HG03097 (cell line): Measurements from ENCODE around the gene BORCS8.
"Not testable (repeated sequence)": the region's sequence is repeated elsewhere in the genome, so short reads cannot be mapped to it uniquely, and the experiment has no call there.

ENCODE experiments used
- ATAC-seq: cut with Tn5 transposase; IDR thresholded peaks from one replicate; pipeline ENCODE4 v1.9.1; 2021; ENCODE audit not compliant: unreplicated experiment, low FRiP score

Gene BORCS8

GRCh38 chr19:19154768-19155494 is 37.0 kb downstream of the BORCS8 start:
- no peak for ATAC-seq

- no peak for ATAC-seq
Observed at GRCh38 chr19:19152668-19153384, 39.1 kb downstream of the BORCS8 start.

DNA sequence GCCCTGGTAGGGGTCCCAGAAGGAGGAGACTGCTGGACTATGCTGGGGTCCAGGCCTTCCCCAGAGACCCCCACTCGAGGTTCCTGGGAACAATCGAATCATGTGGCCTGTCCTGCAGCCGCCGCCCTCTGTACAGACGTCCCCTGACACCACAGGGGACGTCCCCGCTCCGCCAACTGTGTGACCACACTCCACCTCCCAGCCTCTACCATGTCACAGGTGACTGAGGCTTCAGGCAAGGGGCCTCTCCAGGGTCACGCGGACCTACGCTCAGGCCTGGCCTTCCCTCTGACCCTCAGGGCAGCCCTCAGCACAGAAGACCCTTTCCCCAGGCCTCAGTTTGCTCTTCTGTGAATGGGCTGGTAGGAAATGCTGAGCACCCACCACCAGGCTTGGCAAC is 40.5 kb downstream of the BORCS8 start:
- ATAC-seq: no peak

DNA sequence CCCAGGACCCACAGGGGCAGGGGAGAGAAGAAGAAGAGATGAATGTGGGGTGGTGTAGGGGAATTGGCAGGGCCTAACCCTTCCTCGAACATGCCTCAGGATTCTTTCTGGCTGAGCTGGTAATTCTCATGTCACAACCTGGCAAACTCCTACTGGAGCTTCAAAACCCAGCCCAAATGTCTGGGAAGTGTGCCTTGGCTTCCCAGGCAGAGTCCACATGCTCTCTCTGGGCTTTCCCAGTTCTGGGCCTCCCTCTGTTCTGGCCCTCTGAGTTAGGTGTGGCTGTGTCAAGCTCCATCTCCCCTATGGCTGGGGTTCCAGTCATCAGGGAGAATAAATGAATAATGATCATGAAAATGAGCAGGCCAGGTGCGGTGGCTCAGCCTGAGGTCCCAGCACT is 42.5 kb downstream of the BORCS8 start:
- no peak for ATAC-seq

DNA sequence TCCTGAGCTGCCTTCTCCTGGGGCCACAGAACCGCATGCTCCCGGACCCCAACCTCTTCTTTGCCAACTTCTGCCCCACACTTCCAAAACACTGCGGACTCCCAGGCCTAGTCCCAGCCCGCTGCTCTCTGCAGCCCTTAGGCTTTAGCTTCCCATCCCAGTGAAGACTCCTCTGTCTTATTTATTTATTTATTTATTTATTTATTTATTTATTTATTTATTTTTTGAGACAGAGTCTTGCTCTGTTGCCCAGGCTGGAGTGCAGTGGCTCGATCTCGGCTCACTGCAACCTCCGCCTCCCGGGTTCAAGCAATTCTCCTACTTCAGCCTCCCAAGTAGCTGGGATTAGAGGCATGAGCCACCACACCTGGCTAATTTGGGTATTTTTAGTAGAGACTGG is 43.4 kb downstream of the BORCS8 start:
- ATAC-seq: not testable (repeated sequence)

DNA sequence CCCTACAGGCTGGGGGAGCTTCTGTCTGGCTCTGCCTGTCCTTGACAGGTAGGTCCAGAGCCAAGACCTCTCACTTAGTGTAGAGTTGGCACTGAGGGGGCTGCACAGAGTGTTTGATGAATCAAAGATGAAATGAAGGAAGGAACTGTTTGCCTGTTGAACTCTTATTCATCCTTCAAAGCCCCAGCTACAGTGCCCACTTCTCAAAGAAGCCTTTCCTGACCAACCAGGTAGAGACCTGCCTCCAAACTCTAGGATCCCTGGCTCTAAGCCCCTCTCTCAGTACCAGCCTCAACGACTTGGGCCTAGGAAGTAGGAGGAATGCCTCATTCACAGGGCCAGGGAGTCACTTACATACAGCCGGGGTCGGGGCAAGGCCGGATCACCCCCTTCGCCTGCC is 44.6 kb downstream of the BORCS8 start:
- no peak for ATAC-seq

DNA sequence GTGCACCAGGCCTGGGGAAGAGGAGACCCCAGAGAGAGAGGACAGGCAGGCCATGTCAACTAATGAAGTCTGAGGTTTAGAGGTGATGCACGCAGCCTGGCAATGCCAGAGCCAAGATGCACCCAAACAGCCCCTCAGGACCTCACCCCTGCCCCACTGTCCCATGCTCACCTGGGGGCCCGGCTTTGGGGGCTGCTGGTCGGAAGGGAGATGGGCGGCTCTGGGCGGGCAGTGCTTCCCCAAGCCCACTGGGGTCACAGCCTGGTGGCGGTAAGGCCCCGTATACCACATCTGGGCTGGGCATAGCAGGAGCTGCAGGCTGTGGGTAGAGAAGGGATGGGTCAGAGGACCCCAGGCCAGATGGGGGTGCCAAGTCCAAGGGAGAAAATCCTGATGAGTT is 45.1 kb downstream of the BORCS8 start:
- no peak for ATAC-seq

- no peak for ATAC-seq
Observed at GRCh38 chr19:19145684-19146608, 46.0 kb downstream of the BORCS8 start.

DNA sequence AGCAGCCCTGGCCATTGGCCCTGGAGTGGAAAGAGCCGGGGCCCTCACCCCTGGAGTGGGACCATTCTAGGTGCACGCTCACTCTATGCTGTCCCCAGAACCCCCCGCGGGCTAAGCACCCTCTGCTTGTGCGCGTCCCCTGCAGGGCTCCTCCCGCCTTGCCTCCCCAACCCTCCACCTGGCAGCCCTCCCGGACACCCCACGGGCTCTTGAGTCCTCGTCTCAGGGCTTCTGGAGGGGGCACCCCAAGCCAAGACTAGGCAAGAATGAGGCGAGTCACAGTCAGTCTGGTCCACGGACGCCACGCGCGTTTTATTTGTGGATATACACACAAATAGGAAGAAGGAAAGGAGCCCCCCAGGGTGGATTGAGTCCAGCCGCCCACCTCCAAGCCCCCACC is 46.7 kb downstream of the BORCS8 start:
- ATAC-seq: no peak

DNA sequence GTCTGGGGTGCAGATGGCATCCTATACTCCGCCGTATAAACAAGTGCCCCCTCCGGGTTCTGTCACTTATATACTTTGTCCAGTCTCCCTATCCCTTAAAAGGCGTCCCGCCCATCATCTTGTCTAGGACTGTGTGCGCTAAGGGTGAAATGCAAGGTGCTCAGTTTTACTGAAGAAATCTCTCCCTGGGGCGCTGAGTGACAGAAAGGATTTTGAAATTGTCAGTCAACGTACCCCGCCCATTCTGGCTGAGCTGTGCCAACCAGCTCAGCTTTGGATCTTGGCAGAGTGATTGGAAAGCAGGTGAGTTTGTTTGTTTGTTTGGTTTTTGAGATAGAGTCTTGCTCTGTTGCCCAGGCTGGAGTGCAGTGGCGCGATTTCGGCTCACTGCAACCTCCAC is 49.6 kb downstream of the BORCS8 start:
- ATAC-seq: no peak

DNA sequence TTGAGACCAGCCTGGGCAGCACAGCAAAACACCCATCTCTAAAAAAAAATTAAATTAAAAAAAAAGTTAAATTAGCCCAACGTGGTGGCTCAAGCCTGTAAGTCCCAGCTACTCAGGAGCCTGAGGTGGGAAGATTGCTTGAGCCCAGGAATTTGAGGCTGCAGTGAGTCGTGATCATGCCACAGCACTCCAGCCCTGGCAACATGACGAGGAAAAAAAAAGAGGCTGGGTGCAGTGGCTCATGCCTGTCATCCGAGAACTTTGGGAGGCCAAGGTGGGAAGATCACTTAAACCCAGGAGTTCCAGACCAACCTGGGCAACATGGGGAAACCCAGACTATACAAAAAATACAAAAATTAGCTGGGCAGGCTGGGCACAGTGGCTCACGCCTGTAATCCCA is 51.5 kb downstream of the BORCS8 start:
- no peak for ATAC-seq

DNA sequence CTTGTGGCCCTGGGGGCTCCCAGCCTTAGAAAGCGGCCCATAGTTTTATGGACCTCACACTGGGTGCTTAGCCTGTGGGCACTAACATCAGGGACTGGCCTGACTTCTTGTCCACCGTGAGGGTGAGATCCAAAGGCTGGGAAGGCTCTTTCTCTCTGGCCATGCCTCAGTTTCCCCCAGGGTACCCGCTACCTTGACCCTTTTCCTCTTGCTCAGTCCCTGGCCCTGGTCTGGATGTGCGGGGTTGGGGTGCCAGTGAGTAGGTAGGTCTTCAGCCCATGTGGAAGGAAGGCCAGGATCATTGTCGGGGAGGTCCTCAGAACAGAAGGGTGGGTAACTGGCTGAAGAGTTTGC is 52.1 kb downstream of the BORCS8 start:
- no peak for ATAC-seq

DNA sequence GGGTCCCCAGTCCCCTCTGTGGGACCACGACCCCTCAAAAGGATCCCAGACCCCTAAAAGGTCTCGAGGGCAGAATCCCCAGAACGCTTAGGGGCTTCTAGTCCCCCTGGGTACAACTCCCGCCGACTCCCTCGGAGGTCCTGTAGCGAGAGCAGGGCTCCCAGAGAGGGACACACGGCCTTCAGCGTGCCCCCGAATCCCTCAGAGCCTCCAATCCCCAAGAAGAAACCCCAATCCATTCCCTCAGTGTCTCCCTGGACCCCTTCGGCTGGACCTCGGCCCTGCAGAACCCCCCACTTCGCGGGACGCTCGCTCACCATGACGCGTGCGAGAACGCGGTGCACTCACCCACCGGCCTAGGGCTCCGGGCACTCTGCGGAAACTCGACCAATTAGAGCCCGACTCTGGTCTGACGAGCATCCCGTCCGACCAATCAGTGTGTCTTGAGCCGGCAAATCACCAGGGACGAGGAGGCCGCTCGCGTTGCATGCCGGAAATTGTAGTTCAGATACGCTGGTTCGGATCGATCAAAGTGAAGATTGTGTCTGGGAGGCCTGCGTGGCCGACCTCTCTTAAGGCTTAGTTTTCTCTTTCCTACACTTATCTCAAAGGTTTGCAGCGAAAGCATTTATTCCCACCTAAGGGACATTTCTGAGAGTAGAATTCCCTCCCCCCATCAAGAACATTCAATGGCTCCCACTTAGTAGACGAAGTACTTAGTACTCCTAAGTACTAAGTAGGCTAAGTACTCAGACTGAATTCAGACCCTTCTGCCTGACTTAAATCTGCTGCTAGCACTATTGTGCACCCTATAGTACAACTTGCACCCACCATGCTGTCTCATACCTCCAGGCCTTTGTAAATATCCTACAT is 53.6 kb downstream of the BORCS8 start, which contains the start of gene TMEM161A:
Gene TMEM161A, minus strand, starts transcription at position 370 of the 873 bp plus-strand sequence. Its CDS starts 50 bp downstream, at position 320.
- ATAC-seq: peak; percentile 92

DNA sequence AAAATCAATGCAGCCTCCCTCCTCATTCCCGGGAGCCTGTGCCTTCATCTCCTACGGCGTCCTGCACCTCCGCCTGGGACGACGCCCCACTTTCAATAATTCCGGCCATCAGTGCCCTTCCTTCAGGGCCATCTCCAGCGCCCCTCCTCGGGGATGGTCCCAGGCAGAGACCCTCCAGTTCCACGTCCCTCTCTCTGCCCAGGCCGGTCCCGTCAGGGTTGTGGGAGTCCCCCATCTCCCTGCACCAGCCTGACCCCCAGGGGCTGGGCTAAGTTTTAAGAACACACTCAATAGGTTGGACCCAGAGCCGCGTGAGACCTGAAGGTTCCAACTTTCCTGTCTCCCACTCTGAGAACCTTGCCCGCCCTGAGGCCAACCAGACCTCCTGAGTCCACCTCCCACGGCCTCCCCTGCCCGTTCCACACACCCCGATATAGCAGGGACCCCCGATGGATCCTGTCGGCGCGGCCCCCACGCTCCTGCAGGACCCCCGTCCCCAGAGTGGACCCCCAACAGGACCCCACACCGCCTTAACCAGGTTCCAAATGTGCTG is 54.3 kb downstream of the BORCS8 start:
- ATAC-seq: no peak

DNA sequence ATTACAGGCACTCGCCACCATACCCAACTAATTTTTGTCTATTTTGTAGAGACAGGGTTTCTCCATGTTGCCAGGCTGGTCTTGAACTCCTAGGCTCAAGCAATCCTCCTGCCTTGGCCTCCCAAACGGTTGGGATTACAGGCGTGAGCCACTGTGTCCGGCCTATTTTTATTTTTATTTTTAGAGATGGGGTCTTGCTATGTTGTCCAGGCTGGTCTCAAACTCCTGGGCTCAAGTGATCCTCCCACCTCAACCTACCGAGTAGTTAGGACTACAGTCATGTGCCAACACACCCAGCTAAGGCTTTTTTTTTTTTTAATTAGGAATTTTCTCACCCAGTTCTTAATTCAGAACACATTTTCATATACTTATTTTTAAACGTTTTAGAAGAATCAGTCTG is 56.2 kb downstream of the BORCS8 start:
- ATAC-seq: not testable (repeated sequence)

- ATAC-seq: no peak
Observed at GRCh38 chr19:19134687-19135158, 57.2 kb downstream of the BORCS8 start.

DNA sequence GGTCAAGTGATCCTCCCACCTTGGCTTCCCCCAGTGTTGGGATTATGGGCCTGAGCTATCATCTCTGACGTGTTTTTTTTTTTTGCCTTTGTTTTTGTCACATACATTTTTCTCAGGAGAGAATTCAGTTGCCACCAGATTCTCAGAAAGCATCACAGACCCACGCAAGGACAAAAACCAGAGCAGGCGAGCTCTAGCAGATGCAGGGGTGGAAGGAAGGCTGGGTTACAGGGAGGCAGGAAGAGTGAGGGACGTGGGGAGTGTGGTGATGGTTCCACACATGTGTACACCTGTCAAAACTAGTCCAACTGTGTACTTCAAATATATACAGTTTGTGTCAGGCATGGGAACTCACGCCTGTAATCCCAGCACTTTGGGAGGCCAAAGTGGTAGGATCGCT is 58.0 kb downstream of the BORCS8 start:
- no peak for ATAC-seq

- ATAC-seq: no peak
Observed at GRCh38 chr19:19132912-19133311, 59.0 kb downstream of the BORCS8 start.

DNA sequence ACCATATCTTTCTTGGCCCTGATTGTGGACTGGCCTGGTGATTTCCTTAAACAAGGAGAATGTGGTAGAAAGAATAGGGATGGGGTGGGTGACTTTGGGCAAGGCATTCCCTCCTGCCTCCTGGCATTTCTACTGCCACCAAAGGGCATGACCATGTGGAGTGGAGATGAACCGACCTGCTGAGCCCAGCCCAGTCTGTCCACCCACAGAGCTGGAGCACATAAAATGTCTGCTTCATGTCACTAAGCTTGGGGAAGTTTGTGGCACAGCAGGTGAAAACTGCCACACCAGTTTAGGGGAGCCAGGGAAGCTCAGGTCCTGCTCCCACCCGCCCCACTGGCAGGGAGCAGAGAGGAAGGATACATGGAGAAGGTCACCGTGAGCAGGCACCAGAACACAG is 60.0 kb downstream of the BORCS8 start:
- no peak for ATAC-seq
